ENCODE measurements around the gene CNOT4. TPM values are rescaled to one million over a fixed set of nuclear protein-coding genes. Genes with fewer than 3 reads are reported as not detected.

Gene CNOT4
- total RNA-seq, 1 experiment from 2014 or later: 26.0 TPM

- CTCF ChIA-PET: no interaction called here
- DNase-seq: no peak
- intact Hi-C loops (cut with micrococcal nuclease; ENCODE audit: unreplicated experiment): no loop called here
- Mint-ChIP-seq H3K27ac (ENCODE audit: unreplicated experiment) (no peak overlapping the region), H3K36me3 (ENCODE audit: insufficient read depth, unreplicated experiment) (no peaks in the 10 kb centered on the region), H3K4me1 (ENCODE audit: low read depth, unreplicated experiment) (no peaks in the 10 kb centered on the region), H3K4me3 (ENCODE audit: low read depth, unreplicated experiment) (no peak overlapping the region), H3K9me3 (ENCODE audit: low read depth, unreplicated experiment) (no peaks in the 10 kb centered on the region), H3K27me3 (ENCODE audit: unreplicated experiment) (peaks cover 40% of the 10 kb centered on the region)
- no peak for TF ChIP-seq CTCF (IDR thresholded peaks at IDR 0.05; ENCODE audit: unreplicated experiment)
- BruUV-seq (replicated peaks): no TSS peak
Measured at GRCh38 chr7:135313971-135314370, 195.9 kb downstream of the CNOT4 start.

Other genes with a start within 250 kb of the CNOT4 start
- 73.3 and 75.1 TPM in 2 replicates for gene NUP205, start 47.8 kb upstream of the CNOT4 start, total RNA-seq (2022)
- 23.8 and 25.6 TPM in 2 replicates for gene STMP1, start 152.4 kb upstream of the CNOT4 start, total RNA-seq (2022)
- gene SLC13A4, start 218.1 kb upstream of the CNOT4 start, total RNA-seq (2022): not detected in 2 replicates
- gene FAM180A, start 238.7 kb upstream of the CNOT4 start, total RNA-seq (2022): not detected in 2 replicates

Measured in Calu3 (cell line).